GM23338 (cell line): ENCODE results near the gene RSRC1. TPM values are rescaled to one million over a fixed set of nuclear protein-coding genes. Genes with fewer than 3 reads are reported as not detected.

Experiments used
- ATAC-seq: fragments of 200-7000 bp; cut with Tn5 transposase; 3 replicates; pipeline ENCODE4 v1.9.1; 2020
- DNase-seq: peaks from one replicate; pipeline ENCODE4 v3.0.0-alpha.2; 2015; ENCODE audit warnings: low spot score
- H2AFZ ChIP-seq: fragments of 200-600 bp; sonication (generic); 2 replicates; pipeline ENCODE4 v1.8.0; 2016; ENCODE audit warnings: antibody characterized with exemption, mild to moderate bottlenecking, moderate library complexity
- H3F3A ChIP-seq: fragments of 200-600 bp; sonication (generic); replicated peaks from 2 replicates; pipeline ENCODE4 v1.8.0; 2017; ENCODE audit warnings: antibody characterized with exemption, mixed run types, low read depth
- H3K27ac ChIP-seq: fragments of 200-600 bp; sonication (generic); 2 replicates; pipeline ENCODE4 v1.6.1; 2016; ENCODE audit warnings: low read depth
- H3K27me3 ChIP-seq: fragments of 200-600 bp; sonication (generic); 2 replicates; pipeline ENCODE4 v1.8.0; 2016; ENCODE audit warnings: mild to moderate bottlenecking, mixed run types, moderate library complexity; ENCODE audit not compliant: insufficient read depth
- H3K36me3 ChIP-seq: fragments of 200-600 bp; sonication (generic); 2 replicates; pipeline ENCODE4 v1.8.0; 2016; ENCODE audit warnings: mild to moderate bottlenecking; ENCODE audit not compliant: insufficient read depth
- H3K4me1 ChIP-seq: fragments of 200-600 bp; sonication (generic); 2 replicates; pipeline ENCODE4 v1.8.0; 2016; ENCODE audit warnings: mild to moderate bottlenecking, moderate library complexity; ENCODE audit not compliant: insufficient read depth
- H3K4me2 ChIP-seq: fragments of 200-600 bp; sonication (generic); 2 replicates; pipeline ENCODE4 v1.7.1; 2017; ENCODE audit warnings: mixed run types
- H3K4me3 ChIP-seq: fragments of 200-600 bp; sonication (generic); 2 replicates; pipeline ENCODE4 v1.6.1; 2016; ENCODE audit warnings: mixed run types
- H3K79me2 ChIP-seq: fragments of 200-600 bp; sonication (generic); replicated peaks from 2 replicates; pipeline ENCODE4 v1.8.0; 2017; ENCODE audit warnings: mild to moderate bottlenecking; ENCODE audit not compliant: insufficient read depth
- H3K9me2 ChIP-seq: fragments of 200-600 bp; sonication (generic); 2 replicates; pipeline ENCODE4 v1.8.0; 2017; ENCODE audit not compliant: insufficient read depth
- H4K20me1 ChIP-seq: fragments of 200-600 bp; sonication (generic); replicated peaks from 2 replicates; pipeline ENCODE4 v1.8.0; 2017; ENCODE audit warnings: mild to moderate bottlenecking; ENCODE audit not compliant: insufficient read depth
- H3K27ac Mint-ChIP-seq: 2 replicates; pipeline ENCODE4 v1.8.0; 2020; ENCODE audit warnings: inconsistent platforms, mild to moderate bottlenecking, moderate library complexity, mixed read lengths
- H3K27me3 Mint-ChIP-seq: 3 replicates; pipeline ENCODE4 v1.8.0; 2022; ENCODE audit warnings: low read depth, mild to moderate bottlenecking, moderate library complexity, mixed read lengths, inconsistent platforms; ENCODE audit not compliant: insufficient read depth, poor library complexity
- H3K36me3 Mint-ChIP-seq: 3 replicates; pipeline ENCODE4 v1.8.0; 2021; ENCODE audit warnings: low read depth, mild to moderate bottlenecking, inconsistent platforms, moderate library complexity, mixed read lengths
- H3K4me1 Mint-ChIP-seq: 3 replicates; pipeline ENCODE4 v1.8.0; 2020; ENCODE audit warnings: mild to moderate bottlenecking, inconsistent platforms, mixed read lengths
- H3K4me3 Mint-ChIP-seq: 3 replicates; pipeline ENCODE4 v1.8.0; 2021; ENCODE audit warnings: moderate library complexity, mild to moderate bottlenecking, inconsistent platforms, mixed read lengths
- H3K9me3 Mint-ChIP-seq: 3 replicates; pipeline ENCODE4 v1.8.0; 2020; ENCODE audit warnings: moderate library complexity, mild to moderate bottlenecking, inconsistent platforms, mixed read lengths
- ETS1 ChIP-seq: IDR thresholded peaks from 2 replicates; pipeline ENCODE4 v1.6.1; 2016; ENCODE audit warnings: antibody characterized with exemption
- EZH2 ChIP-seq: fragments of 200-600 bp; sonication (generic); IDR thresholded peaks from one replicate; pipeline ENCODE4 v1.8.0; 2017; ENCODE audit warnings: antibody characterized with exemption, mild to moderate bottlenecking, low read depth; ENCODE audit not compliant: unreplicated experiment
- EZH2phosphoT487 ChIP-seq: fragments of 200-600 bp; sonication (generic); IDR thresholded peaks from one replicate; pipeline ENCODE4 v1.8.1; 2018; ENCODE audit warnings: antibody characterized with exemption; ENCODE audit not compliant: unreplicated experiment
- JUNB ChIP-seq: IDR thresholded peaks from one replicate; pipeline ENCODE4 v1.6.1; 2016; ENCODE audit warnings: antibody characterized with exemption; ENCODE audit not compliant: unreplicated experiment
- NANOG ChIP-seq: IDR thresholded peaks from 2 replicates; pipeline ENCODE4 v1.6.1; 2016; ENCODE audit warnings: antibody characterized with exemption, borderline replicate concordance
- POLR2AphosphoS5 ChIP-seq: IDR thresholded peaks from 2 replicates; pipeline ENCODE4 v1.6.1; 2016; ENCODE audit warnings: antibody characterized with exemption, low read depth
- STAT1 ChIP-seq: IDR thresholded peaks from one replicate; pipeline ENCODE4 v1.6.1; 2016; ENCODE audit warnings: antibody characterized with exemption; ENCODE audit not compliant: unreplicated experiment
- ZNF114 ChIP-seq: fragments of 250-450 bp; sonication (Bioruptor Pico); IDR thresholded peaks from 2 replicates; pipeline ENCODE4 v1.5.0; 2020; ENCODE audit warnings: mild to moderate bottlenecking, moderate library complexity
- ZNF331 ChIP-seq: fragments of 250-450 bp; sonication (Bioruptor Pico); IDR thresholded peaks from 2 replicates; pipeline ENCODE4 v1.5.0; 2020; ENCODE audit warnings: low read depth, mild to moderate bottlenecking, moderate library complexity
- ZNF462 ChIP-seq: fragments of 250-450 bp; sonication (Bioruptor Pico); IDR thresholded peaks from 2 replicates; pipeline ENCODE4 v1.5.0; 2020; ENCODE audit warnings: mild to moderate bottlenecking, moderate library complexity
- polyA plus RNA-seq: library from polyadenylated mRNA; unstranded; fragments of >200 nt; fragmentation: Nextera tagmentation; extraction: Ambion mirVana; gene quantifications from 2 replicates; pipeline ENCODE4 v1.2.1, GENCODE V29; 2016
- total RNA-seq: library from RNA; depleted of rRNA; stranded (reverse); fragments of >200 nt; shearing (Covaris generic); gene quantifications from 2 replicates; pipeline ENCODE4 v1.2.3, GENCODE V29; 2014
- TF ChIP-seq, protein P1 (sequence below), 2 experiments: fragments of 200-600 bp in 1 of 2; sonication (generic) in 1 of 2; conservative IDR thresholded peaks; 2 replicates each; pipeline versions ENCODE4 v1.5.1 to v1.6.1; 2016 to 2017; ENCODE audit warnings: antibody characterized with exemption in 2 of 2, low read depth in 2 of 2, mild to moderate bottlenecking in 2 of 2, moderate library complexity in 1 of 2
- TF ChIP-seq, protein P2 (sequence below): IDR thresholded peaks from one replicate; pipeline ENCODE4 v1.6.1; 2018; ENCODE audit warnings: antibody characterized with exemption; ENCODE audit not compliant: unreplicated experiment

Gene RSRC1
- total and polyA plus RNA-seq, 2 experiments from 2014 or later = 32.5 to 76.8 TPM

DNA sequence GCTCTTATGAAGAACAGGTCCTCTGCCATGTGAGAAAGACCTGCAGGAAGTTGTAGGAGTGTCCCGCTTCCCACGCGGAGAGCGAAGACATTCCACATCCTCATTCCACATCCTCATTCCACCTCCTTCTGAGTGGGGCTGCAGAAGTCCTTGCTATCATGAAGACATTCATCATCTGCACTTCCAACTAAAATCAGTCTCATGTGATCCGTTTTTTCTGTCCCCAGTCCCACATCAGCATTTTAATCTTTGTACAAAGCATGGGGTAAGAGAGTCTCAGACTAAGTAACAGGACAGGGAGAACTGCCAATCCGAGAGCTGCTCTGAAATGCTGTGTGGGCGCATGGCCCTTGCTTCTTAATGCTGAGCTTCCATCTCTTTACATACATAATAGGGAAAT, 227.2 kb downstream of the RSRC1 start (continued):
- TF ChIP-seq ETS1 (no peak), ZNF114 (no peak)
- TF ChIP-seq, protein P1, sequence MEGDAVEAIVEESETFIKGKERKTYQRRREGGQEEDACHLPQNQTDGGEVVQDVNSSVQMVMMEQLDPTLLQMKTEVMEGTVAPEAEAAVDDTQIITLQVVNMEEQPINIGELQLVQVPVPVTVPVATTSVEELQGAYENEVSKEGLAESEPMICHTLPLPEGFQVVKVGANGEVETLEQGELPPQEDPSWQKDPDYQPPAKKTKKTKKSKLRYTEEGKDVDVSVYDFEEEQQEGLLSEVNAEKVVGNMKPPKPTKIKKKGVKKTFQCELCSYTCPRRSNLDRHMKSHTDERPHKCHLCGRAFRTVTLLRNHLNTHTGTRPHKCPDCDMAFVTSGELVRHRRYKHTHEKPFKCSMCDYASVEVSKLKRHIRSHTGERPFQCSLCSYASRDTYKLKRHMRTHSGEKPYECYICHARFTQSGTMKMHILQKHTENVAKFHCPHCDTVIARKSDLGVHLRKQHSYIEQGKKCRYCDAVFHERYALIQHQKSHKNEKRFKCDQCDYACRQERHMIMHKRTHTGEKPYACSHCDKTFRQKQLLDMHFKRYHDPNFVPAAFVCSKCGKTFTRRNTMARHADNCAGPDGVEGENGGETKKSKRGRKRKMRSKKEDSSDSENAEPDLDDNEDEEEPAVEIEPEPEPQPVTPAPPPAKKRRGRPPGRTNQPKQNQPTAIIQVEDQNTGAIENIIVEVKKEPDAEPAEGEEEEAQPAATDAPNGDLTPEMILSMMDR (conservative IDR thresholded peaks at IDR 0.05; ENCODE audit: low read depth in 2 of 2) = no peak

DNA sequence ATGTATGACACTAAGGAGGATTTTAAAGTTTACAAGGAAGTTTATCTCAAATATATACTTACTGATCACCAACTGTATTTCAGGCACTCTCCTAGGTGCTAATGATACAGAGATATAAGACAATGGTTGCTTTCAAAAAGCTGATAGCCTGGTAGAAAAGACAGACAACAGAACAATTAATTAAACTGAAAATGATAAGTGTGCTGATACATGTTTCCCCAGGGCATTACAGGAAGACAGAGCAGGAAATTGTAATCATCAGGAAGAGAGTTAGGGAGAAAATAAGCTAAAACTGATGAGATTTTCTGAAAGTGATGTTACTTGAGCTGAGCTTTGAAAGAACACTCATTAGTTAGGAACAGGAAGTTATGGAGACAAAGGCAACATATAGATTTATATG, 229.7 kb downstream of the RSRC1 start:
- Histone ChIP-seq H3K9me2 (peaks cover 3% of the 10 kb centered on the region; the same call in 1 of the 2 replicates), H4K20me1 (no peaks in the 10 kb centered on the region), H3F3A (no peaks in the 10 kb centered on the region), H3K4me2 (no peak overlapping the region), H3K4me1 (peaks cover 4% of the 10 kb centered on the region; the same call in 1 of the 2 replicates), H3K36me3 (no peaks in the 10 kb centered on the region), H3K27me3 (no peaks in the 10 kb centered on the region), H3K27ac (peak overlapping the region; percentile 16; the same call in 1 of the 2 replicates), H3K79me2 (no peaks in the 10 kb centered on the region), H2AFZ (no peak overlapping the region), H3K4me3 (no peak overlapping the region)
- no peaks in the 10 kb centered on the region for H3K27me3 Mint-ChIP-seq
- DNase-seq = no peak
- no peaks in the 10 kb centered on the region; the same call in 2 of the 3 replicates for H3K9me3 Mint-ChIP-seq
- no peak overlapping the region for H3K4me3 Mint-ChIP-seq
- H3K4me1 Mint-ChIP-seq = peaks cover 3% of the 10 kb centered on the region
- no peak for ATAC-seq
- H3K27ac Mint-ChIP-seq = no peak overlapping the region; the same call in 1 of the 2 replicates
- no peaks in the 10 kb centered on the region for H3K36me3 Mint-ChIP-seq
- no peak for TF ChIP-seq EZH2phosphoT487
- no peak for TF ChIP-seq ZNF331
- no peak for TF ChIP-seq ETS1
- TF ChIP-seq ZNF114 = no peak
- TF ChIP-seq, protein P2, sequence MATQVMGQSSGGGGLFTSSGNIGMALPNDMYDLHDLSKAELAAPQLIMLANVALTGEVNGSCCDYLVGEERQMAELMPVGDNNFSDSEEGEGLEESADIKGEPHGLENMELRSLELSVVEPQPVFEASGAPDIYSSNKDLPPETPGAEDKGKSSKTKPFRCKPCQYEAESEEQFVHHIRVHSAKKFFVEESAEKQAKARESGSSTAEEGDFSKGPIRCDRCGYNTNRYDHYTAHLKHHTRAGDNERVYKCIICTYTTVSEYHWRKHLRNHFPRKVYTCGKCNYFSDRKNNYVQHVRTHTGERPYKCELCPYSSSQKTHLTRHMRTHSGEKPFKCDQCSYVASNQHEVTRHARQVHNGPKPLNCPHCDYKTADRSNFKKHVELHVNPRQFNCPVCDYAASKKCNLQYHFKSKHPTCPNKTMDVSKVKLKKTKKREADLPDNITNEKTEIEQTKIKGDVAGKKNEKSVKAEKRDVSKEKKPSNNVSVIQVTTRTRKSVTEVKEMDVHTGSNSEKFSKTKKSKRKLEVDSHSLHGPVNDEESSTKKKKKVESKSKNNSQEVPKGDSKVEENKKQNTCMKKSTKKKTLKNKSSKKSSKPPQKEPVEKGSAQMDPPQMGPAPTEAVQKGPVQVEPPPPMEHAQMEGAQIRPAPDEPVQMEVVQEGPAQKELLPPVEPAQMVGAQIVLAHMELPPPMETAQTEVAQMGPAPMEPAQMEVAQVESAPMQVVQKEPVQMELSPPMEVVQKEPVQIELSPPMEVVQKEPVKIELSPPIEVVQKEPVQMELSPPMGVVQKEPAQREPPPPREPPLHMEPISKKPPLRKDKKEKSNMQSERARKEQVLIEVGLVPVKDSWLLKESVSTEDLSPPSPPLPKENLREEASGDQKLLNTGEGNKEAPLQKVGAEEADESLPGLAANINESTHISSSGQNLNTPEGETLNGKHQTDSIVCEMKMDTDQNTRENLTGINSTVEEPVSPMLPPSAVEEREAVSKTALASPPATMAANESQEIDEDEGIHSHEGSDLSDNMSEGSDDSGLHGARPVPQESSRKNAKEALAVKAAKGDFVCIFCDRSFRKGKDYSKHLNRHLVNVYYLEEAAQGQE = no peak
- TF ChIP-seq NANOG = no peak
- no peak for TF ChIP-seq ZNF462 (CRISPR knock-in tag)
- no peak for TF ChIP-seq POLR2AphosphoS5
- TF ChIP-seq STAT1 = no peak
- TF ChIP-seq JUNB = no peak
- no peak for TF ChIP-seq EZH2
